HG02759 (cell line): ENCODE measurements around the gene NFKBIB.

Experiments
- ATAC-seq: cut with Tn5 transposase; IDR thresholded peaks from one replicate; pipeline ENCODE4 v1.9.1; 2021; ENCODE audit warnings: mild to moderate bottlenecking, moderate library complexity; ENCODE audit not compliant: unreplicated experiment

The NFKBIB gene

GRCh38 chr19:38952395-38953165 is 52.8 kb downstream of the NFKBIB start:
- no peak for ATAC-seq

- no peak for ATAC-seq
Observed at GRCh38 chr19:38953677-38954076, 53.9 kb downstream of the NFKBIB start.

- no peak for ATAC-seq
Observed at GRCh38 chr19:38956264-38956663, 56.5 kb downstream of the NFKBIB start.

DNA sequence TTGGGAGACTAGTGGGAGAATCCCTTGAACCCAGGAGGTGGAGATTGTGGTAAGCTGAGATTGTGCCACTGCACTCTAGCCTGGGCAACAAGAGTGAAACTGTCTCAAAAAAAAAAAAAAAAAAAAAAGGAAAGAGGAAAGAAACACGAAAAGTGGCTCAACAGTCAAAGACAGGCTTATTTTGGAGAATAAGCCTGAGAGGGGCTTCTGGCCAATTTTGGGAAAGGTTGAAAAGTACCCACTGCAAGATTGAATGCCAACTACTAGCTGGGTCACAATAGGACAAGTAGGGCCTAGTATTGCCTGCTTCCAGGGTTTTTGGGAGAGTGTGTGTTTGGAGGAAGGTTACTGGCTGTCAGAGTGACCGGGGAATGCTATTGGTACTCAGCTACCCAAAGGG is 58.5 kb downstream of the NFKBIB start:
- ATAC-seq: no peak
